GM11168 (cell line): ENCODE results near the gene PLPP7.

Experiments used
- in situ Hi-C: fragments of 300-500 bp; cut with MboI; formaldehyde crosslinking; loops from one replicate; pipeline ENCODE4 v1.12.0; 2022; ENCODE audit warnings: low sequenced_read_pairs; ENCODE audit not compliant: unreplicated experiment

PLPP7 gene

GRCh38 chr9:131279863-131280570, 9.5 kb upstream of the PLPP7 start:
- in situ Hi-C loops, result no loop called here

DNA sequence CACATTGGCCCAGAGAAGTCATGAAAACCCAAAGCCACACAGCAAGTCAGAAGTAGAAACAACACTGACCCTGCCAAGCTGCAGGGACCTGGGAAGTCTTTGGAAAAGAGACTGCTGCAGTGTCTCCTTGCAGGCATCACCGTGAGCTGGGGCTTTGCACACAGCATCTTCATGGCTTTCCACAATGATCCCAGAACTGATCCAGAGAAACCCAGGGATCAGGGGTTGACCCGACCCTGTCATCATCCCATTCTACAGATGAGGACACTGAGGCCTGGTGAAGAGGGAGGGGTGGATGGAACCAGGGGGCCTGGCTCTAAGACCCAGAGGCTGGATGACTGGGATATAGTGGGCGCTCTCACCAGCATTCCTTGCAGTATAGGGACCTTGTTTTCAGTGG, 8.9 kb upstream of the PLPP7 start:
- in situ Hi-C loops, result no loop called here

GRCh38 chr9:131281119-131281965, 8.2 kb upstream of the PLPP7 start:
- in situ Hi-C loops, result no loop called here

- in situ Hi-C loops, result no loop called here
Measured at GRCh38 chr9:131282175-131282574, 7.3 kb upstream of the PLPP7 start.

DNA sequence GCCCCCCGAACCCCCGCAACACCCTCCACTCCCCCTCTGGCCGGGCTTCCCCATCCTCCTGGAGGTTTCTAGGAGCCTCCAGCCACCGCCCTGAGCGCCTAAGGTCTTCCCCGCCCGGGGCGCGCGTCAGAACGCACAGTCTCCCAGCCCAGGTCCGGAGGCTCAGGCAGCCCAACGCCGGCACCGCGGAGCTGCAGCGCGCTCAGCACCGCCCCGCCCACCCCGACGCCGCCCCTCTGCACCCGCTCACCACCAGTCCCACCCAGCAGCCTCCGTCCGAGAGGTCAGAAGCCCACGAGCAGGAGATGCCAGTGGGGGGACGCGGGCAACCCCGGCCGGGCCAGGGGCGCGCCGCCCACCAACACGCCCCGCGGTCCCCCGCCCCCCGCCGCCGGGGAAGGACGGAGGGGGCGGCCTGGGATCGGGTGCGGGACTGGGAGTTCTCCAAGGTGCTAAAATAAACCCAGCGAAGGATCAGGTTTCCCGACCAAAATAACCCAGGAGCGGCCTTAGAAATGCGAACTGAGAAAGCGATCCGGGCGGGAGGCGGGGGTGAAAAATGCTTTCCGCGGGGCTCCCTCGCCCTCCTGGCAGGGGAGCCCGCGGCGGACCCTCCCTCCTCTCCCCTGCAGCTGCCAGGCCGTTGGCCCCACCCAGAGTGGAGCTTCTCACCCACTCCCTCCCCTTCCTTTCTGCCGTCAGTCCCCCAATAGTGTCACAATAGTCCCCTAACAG, 6.7 kb upstream of the PLPP7 start:
- in situ Hi-C loops, result no loop called here

- in situ Hi-C loops, result no loop called here
Measured at GRCh38 chr9:131284856-131285255, 4.7 kb upstream of the PLPP7 start.

DNA sequence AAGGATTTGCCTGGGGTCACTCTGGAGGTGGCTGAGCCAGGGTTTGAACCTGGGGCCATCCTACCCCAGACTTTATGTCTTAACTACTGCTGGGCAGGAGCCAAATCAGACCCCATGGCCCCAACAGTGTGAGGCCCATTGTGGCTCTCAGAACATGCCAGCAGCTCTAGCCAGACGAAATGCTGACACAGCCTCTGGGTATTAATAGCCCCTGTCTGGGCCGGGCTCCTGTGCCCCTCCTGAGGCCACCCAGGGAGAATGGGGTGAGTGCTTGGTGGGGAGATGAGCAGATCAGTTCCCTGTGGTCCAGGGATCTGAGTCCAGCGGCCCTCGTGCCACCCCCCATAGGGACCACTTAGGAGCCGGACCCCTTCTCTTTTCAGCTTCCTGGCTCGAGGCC, 2.2 kb upstream of the PLPP7 start:
- in situ Hi-C loops, result no loop called here

GRCh38 chr9:131288217-131288616, 1.3 kb upstream of the PLPP7 start:
- in situ Hi-C loops, result no loop called here

GRCh38 chr9:131290036-131290766, 678 bp downstream of the PLPP7 start:
- in situ Hi-C loops, result no loop called here

DNA sequence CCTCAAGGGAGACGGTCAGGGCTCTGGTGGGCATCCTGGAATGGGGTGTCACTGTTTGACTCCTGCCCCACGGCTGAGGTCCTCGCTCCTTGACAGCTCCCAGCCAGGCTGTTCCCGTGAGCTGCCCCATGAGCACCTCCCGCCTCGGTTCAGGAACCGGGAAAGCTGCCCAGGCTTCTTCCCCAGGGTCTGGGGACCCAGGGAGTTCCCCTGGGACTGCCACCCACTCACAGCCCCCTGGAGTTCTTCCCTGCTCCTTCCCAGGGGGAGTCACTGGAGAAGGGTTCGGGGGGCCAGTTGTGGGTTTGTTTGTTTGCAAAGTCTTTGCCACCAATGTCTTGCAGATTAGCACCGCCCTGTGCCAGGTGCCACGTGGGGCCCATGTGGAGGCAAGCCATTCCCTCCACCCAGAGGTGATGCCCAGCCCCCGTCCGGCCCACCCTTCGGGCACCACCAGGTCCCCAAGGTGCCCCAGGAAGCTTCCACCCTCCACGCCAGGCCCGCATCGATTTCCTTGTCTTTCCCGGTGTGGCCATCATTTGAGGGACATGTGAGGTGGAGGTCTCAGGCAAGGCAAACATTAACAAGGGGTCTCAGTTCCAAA, 1.3 kb downstream of the PLPP7 start:
- in situ Hi-C loops, result no loop called here

DNA sequence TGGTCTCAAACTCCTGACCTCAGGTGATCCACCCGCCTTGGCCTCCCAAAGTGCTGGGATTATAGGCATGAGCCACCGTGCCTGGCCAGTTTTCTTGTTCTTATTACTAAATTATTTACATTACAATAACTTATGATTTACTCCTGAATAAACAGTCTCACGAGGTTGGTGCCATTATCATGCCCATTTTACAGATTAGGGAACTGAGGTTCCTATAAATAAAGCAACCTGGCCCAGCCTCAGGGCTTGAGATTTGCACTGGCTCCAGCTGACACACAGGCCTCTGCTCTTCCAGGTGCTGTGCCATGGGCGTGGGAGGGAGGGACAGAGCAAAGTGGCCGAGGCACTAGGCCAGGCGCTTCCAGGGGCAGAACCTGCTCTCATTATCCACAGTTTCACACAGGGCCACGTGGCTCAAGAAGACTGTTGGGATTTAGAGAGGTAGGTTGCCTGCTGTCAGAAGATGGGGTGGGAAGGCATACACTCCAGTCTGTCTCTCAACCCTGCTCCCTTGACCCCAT, 2.3 kb downstream of the PLPP7 start:
- in situ Hi-C loops, result no loop called here

- in situ Hi-C loops, result no loop called here
Measured at GRCh38 chr9:131292937-131293336, 3.4 kb downstream of the PLPP7 start.

DNA sequence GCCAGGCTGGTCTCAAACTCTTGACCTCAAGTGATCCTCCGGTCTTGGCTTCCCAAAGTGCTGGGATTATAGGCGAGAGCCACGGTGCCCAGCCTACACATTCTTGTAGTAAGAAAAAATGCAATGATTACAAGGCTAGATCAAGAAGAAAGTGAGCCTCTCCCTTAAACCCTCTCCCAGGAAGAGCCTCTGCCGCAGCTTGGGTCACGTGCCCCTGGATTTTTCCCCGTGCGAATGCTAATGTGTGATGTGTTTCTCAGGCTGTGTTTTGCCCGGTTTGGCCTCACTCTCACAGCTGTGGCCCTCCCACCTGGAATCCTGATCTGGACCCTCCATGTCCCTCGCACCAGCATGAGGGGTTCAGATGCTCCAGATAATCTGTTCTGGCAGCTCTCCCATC, 6.9 kb downstream of the PLPP7 start:
- in situ Hi-C loops, result no loop called here

DNA sequence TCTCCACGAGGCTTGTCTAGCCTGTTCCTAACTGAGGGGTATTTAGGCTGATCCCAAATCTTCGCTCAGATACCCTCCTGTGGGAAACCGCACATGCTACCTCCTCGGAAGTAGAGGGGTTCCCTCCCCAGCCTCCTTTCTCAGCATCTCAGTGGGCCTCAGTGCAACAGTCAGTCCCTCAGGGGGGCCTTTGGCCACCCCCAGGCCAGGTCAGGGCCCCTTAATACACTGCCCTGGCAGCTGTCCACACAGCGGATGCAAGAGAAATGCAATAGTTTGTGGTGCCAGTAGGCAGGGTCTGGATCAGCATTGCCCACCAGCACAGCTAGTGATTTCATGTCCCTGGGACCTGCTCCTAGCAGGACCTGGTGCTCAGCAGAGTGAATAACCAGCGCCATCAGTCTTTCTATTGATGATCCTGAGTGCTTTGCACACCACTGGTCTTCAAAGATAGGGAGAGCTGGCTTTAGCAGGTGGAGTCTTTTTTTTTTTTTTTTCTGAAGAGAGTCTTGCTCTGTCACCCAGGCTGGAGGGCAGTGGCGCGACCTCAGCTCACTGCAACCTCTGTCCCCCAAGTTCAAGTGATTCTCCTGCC, 7.5 kb downstream of the PLPP7 start:
- in situ Hi-C loops, result no loop called here

DNA sequence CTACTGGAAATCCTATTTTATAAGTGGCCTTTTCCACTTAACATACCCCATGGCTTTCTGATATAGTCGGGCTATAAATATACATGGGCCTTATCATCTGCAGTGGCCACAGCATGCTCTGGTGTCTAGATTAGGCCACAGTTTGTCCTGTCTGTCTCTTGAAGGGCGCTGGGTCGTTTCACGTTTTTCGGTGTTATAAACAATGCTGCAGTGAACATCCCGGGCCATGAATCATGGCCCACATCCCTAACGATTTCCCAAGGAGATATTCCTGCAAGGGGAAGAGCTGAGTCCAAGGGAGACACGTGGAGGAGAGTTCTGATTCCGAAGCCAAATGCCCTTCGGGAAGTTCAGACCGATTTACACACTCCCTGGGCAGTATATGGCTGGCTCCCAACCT, 8.4 kb downstream of the PLPP7 start:
- in situ Hi-C loops, result no loop called here

DNA sequence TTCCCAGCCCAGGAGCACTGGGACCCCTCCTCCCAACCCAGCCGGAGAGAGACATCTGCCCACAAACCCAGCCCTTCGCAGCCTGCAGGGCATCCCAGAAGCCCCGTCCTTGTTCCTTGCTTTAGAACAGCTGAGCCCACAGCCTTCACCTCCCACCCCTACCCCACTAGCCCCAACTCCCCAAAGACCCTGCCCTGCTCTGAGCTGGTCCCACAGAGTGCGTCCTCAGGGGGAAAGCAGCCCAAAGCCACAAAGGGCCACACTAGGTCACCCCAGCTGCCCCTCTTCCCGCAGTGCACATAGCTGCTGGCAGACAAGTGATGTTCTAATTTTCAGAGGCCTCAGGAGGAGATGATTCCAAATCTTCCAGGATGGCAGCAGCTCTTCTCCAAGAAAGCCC, 8.8 kb downstream of the PLPP7 start:
- in situ Hi-C loops, result no loop called here

- in situ Hi-C loops, result no loop called here
Measured at GRCh38 chr9:131298816-131299215, 9.3 kb downstream of the PLPP7 start.

- in situ Hi-C loops, result no loop called here
Measured at GRCh38 chr9:131299346-131299960, 9.9 kb downstream of the PLPP7 start.

- in situ Hi-C loops, result no loop called here
Measured at GRCh38 chr9:131299961-131300347, 10.4 kb downstream of the PLPP7 start.
